ENCODE measurements around the gene INHA.

DNA sequence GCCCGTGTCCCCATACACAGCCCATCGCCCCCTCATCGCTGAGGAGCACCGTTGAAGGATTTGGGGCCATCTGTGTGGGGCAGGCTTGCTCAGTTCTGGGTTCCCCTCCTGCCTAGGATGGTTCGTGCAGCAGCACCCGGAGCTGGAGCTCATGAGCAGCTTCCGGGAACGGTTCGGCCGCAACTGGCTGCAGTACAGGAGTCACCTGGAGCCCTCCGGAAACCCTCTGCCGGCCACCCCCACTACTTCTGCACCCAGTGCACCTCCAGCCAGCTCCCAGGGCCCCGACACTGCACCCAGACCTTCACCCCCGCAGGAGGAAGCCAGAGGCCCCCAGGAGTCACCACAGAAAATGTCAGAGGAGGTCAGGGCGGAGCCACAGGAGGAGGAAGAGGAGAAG is 35.8 kb downstream of the INHA start:
- TF ChIP-seq, protein P1, sequence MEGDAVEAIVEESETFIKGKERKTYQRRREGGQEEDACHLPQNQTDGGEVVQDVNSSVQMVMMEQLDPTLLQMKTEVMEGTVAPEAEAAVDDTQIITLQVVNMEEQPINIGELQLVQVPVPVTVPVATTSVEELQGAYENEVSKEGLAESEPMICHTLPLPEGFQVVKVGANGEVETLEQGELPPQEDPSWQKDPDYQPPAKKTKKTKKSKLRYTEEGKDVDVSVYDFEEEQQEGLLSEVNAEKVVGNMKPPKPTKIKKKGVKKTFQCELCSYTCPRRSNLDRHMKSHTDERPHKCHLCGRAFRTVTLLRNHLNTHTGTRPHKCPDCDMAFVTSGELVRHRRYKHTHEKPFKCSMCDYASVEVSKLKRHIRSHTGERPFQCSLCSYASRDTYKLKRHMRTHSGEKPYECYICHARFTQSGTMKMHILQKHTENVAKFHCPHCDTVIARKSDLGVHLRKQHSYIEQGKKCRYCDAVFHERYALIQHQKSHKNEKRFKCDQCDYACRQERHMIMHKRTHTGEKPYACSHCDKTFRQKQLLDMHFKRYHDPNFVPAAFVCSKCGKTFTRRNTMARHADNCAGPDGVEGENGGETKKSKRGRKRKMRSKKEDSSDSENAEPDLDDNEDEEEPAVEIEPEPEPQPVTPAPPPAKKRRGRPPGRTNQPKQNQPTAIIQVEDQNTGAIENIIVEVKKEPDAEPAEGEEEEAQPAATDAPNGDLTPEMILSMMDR (IDR thresholded peaks at IDR 0.05 in 2 of 3, conservative IDR thresholded peaks at IDR 0.05 in 1 of 3; ENCODE audit: borderline replicate concordance in 1 of 3, insufficient read depth in 1 of 3, low read depth in 2 of 3, low read length in 2 of 3): no peak
- no peak for TF ChIP-seq EZH2 (IDR thresholded peaks at IDR 0.05)
- no peak for TF ChIP-seq POLR2A (IDR thresholded peaks at IDR 0.05; ENCODE audit: borderline replicate concordance, extremely low read depth, insufficient read depth, insufficient read length)
- TF ChIP-seq CEBPB (IDR thresholded peaks at IDR 0.05; ENCODE audit: low read depth): no peak
- no peak for TF ChIP-seq POLR2AphosphoS5 (IDR thresholded peaks at IDR 0.05; ENCODE audit: low read depth, low read length)
- TF ChIP-seq ZNF274 (IDR thresholded peaks at IDR 0.05; ENCODE audit: low read depth, low read length): no peak
- TF ChIP-seq EZH2phosphoT487 (IDR thresholded peaks at IDR 0.05; ENCODE audit: borderline replicate concordance): no peak

All from HCT116 (cell line).